Right lobe of liver (tissue), 6 donors: ENCODE measurements around the gene TTC24. TPM values are rescaled to one million over a fixed set of nuclear protein-coding genes. Genes with fewer than 3 reads are reported as not detected.
"Not testable (repeated sequence)": the region's sequence is repeated elsewhere in the genome, so short reads cannot be mapped to it uniquely, and the experiment has no call there.

Experiments used
- ATAC-seq, 4 donors: fragments of 200-7000 bp; cut with Tn5 transposase; one replicate each; pipeline ENCODE4 v1.9.1; 2020; ENCODE audit warnings: mild to moderate bottlenecking in 4 of 4, moderate library complexity in 4 of 4
- DNase-seq, 3 donors: peaks; one replicate each; pipeline ENCODE4 v3.0.0-alpha.2; 2020
- H3K27ac ChIP-seq, 3 donors: fragments of 200-600 bp; one replicate each; pipeline ENCODE4 v1.8.0; 2022
- H3K27me3 ChIP-seq, 2 donors: fragments of 200-600 bp; one replicate each; pipeline ENCODE4 v1.8.0; 2022
- H3K36me3 ChIP-seq, 4 donors: fragments of 200-600 bp; sonication (generic) in 1 of 4; one replicate each; pipeline versions ENCODE4 v1.5.1 to v1.8.0; 2017 to 2022; ENCODE audit warnings: control low read depth in 1 of 4
- H3K4me1 ChIP-seq, 4 donors: fragments of 200-600 bp; sonication (generic) in 1 of 4; one replicate each; pipeline versions ENCODE4 v1.5.1 to v1.8.0; 2017 to 2022; ENCODE audit warnings: control low read depth in 1 of 4
- H3K4me3 ChIP-seq, 3 donors: fragments of 200-600 bp; one replicate each; pipeline ENCODE4 v1.8.0; 2022
- H3K9me3 ChIP-seq, 4 donors: fragments of 200-600 bp; sonication (generic) in 1 of 4; one replicate each; pipeline versions ENCODE4 v1.5.1 to v1.8.0; 2017 to 2022; ENCODE audit warnings: control low read depth in 1 of 4
- CTCF ChIP-seq, 4 donors: fragments of 200-600 bp in 3 of 4; fragments of 450-650 bp in 1 of 4; IDR thresholded peaks; one replicate each; pipeline versions ENCODE4 v1.5.1 to v1.8.0; 2016 to 2022; ENCODE audit warnings: antibody characterized with exemption in 4 of 4, mild to moderate bottlenecking in 2 of 4
- POLR2A ChIP-seq: fragments of 450-650 bp; IDR thresholded peaks from one replicate; pipeline ENCODE4 v1.6.1; 2017; ENCODE audit warnings: antibody characterized with exemption, mild to moderate bottlenecking
- WGBS: methylation state at CpG from one replicate; pipeline ENCODE4 v1.1.6; 2018; ENCODE audit warnings: low coverage, low lambda C conversion rate; ENCODE audit not compliant: insufficient coverage; ENCODE audit errors: missing lambda C conversion rate; 5-methylcytosine and 5-hydroxymethylcytosine counted together
- intact Hi-C, 2 donors: fragments of 100-400 bp; cut with DNase I; formaldehyde crosslinking; loops; one replicate each; pipeline versions ENCODE4 v1.11.2 to v1.14.1; 2022
- total RNA-seq, 6 experiments: library from RNA; depleted of rRNA in 2 of 6; stranded (reverse); fragments of >200 nt in 2 of 6; fragmentation: NEBNext Ultra II Directional in 3 of 6; extraction: Animal tissue kit (Norgen Biotek cat#: 25700) in 3 of 6; gene quantifications; one replicate each; pipeline versions ENCODE4 v1.1.0 to v1.2.4, GENCODE V29; 2016 to 2023
- donor health status: DM: no; HTN: yes; CAD: no.
- donor health status: DM: no; HTN: no; CAD: no.
- donor health status: DM: no; HTN: no; CAD: no.
- donor health status: DM: no; HTN: yes; CAD: no.
- donor health status: DM: no; HTN: yes; CAD: no.

The TTC24 gene
- total RNA-seq, 6 experiments from 2014 or later: 0.31 TPM; not detected in 5

- DNase-seq: no peak
- Histone ChIP-seq H3K4me1 (no peaks in the 10 kb centered on the region), H3K4me3 (no peak overlapping the region), H3K27ac (no peak overlapping the region), H3K9me3 (no peaks in the 10 kb centered on the region), H3K36me3 (no peaks in the 10 kb centered on the region), H3K27me3 (no peaks in the 10 kb centered on the region)
- intact Hi-C loops: no loop called here
- TF ChIP-seq POLR2A (no peak), CTCF (IDR thresholded peaks at IDR 0.05) (no peak)
- 20% methylated on average over 6 of the region's 11 CpGs for WGBS
- ATAC-seq: no peak
Observed at GRCh38 chr1:156584813-156585212, 5.3 kb downstream of the TTC24 start.

- no peak for TF ChIP-seq CTCF (IDR thresholded peaks at IDR 0.05)
- TF ChIP-seq POLR2A: no peak
- no peak for DNase-seq
- no peaks in the 10 kb centered on the region for H3K36me3 ChIP-seq
- H3K9me3 ChIP-seq: no peaks in the 10 kb centered on the region
- no peak overlapping the region for H3K4me3 ChIP-seq
- no peaks in the 10 kb centered on the region for H3K27me3 ChIP-seq
- no peak overlapping the region for H3K27ac ChIP-seq
- WGBS: 80% methylated on average over 1 of the region's 4 CpGs
- no peak for ATAC-seq
- intact Hi-C loops: no loop called here
- H3K4me1 ChIP-seq: peaks cover 0 to 5% (median 0%) of the 10 kb centered on the region in 4 donors
Observed at GRCh38 chr1:156586323-156586722, 6.8 kb downstream of the TTC24 start.

- Histone ChIP-seq H3K9me3 (no peaks in the 10 kb centered on the region), H3K4me3 (no peak overlapping the region), H3K36me3 (no peaks in the 10 kb centered on the region), H3K27me3 (no peaks in the 10 kb centered on the region), H3K4me1 (peaks cover 0 to 5% (median 0%) of the 10 kb centered on the region in 4 donors), H3K27ac (no peak overlapping the region)
- ATAC-seq (no peak), DNase-seq (no peak)
- intact Hi-C loops: no loop called here
- TF ChIP-seq CTCF (IDR thresholded peaks at IDR 0.05): no peak
- no peak for TF ChIP-seq POLR2A
- WGBS: 79% methylated on average over 2 of the region's 3 CpGs
Observed at GRCh38 chr1:156586892-156587477, 7.5 kb downstream of the TTC24 start.

- H3K27ac ChIP-seq, H3K36me3 ChIP-seq, ATAC-seq, intact Hi-C loops, H3K4me1 ChIP-seq, H3K27me3 ChIP-seq, H3K4me3 ChIP-seq, DNase-seq, H3K9me3 ChIP-seq: not testable (repeated sequence)
- 81% methylated on average over 7 of the region's 8 CpGs for WGBS
Observed at GRCh38 chr1:156587927-156588326, 8.4 kb downstream of the TTC24 start.

GRCh38 chr1:156589546-156589945 lies 10.0 kb downstream of the TTC24 start:
- no peak for ATAC-seq
- Histone ChIP-seq H3K4me3 (no peak overlapping the region), H3K9me3 (no peaks in the 10 kb centered on the region), H3K27ac (no peak overlapping the region), H3K36me3 (peaks cover 0 to 3% (median 0%) of the 10 kb centered on the region in 4 donors), H3K4me1 (peaks cover 0 to 5% (median 0%) of the 10 kb centered on the region in 4 donors), H3K27me3 (no peaks in the 10 kb centered on the region)
- TF ChIP-seq CTCF (IDR thresholded peaks at IDR 0.05) (no peak), POLR2A (no peak)
- no peak for DNase-seq
- 33% methylated on average over 5 of the region's 5 CpGs for WGBS
- intact Hi-C loops: no loop called here
